Measurements from ENCODE around the gene RIOK3.
"Not testable (repeated sequence)": the region's sequence is repeated elsewhere in the genome, so short reads cannot be mapped to it uniquely, and the experiment has no call there.

Gene RIOK3, protein sequence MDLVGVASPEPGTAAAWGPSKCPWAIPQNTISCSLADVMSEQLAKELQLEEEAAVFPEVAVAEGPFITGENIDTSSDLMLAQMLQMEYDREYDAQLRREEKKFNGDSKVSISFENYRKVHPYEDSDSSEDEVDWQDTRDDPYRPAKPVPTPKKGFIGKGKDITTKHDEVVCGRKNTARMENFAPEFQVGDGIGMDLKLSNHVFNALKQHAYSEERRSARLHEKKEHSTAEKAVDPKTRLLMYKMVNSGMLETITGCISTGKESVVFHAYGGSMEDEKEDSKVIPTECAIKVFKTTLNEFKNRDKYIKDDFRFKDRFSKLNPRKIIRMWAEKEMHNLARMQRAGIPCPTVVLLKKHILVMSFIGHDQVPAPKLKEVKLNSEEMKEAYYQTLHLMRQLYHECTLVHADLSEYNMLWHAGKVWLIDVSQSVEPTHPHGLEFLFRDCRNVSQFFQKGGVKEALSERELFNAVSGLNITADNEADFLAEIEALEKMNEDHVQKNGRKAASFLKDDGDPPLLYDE

DNA sequence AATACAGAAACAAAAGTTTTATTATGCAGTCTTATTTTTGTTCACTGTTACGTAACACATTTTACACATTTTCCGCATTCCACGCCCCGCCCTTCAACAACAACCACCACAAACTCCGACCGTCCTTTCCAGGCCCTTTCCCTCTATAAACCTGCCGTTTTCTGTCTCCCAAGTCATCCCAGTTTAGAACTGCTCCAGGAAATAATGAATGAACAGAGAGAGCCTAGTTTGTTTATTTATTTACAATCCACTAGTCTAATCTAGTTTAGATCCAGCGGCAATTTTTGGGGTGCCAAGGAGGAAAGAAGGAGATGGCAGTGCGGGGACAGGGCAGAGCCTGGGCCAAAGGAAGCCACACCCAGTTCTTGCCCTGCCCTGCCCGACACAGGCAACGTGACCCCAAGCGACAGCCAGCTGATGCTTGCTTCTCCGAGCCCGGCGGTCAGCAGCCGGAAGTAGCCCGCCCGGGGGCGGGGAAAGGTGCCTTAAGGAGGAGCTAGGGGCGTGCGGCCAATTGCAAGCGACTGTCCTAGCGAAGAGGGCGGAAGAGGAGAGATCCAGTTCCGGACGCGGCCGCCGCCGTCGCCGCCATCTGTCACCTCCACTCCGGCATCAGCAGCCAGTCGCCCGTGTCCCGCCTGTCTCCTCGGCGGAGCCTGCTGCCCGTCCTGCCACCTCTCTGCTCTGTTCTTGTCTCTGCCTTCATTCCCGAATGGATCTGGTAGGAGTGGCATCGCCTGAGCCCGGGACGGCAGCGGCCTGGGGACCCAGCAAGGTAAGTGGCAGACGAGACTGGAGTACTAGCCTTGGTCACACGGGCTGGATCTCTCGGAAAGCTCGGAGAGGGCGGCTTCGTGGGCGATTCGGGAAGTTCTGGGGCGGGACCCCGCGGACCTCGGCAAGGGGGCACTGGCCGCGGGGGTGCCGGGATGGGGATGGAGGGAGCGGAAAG, at the start of gene RIOK3:
Gene RIOK3, plus strand, starts transcription at position 560 of the 952 bp plus-strand sequence. Its CDS starts 153 bp downstream, at position 713.
- DNase-seq = peak; percentile 90

DNA sequence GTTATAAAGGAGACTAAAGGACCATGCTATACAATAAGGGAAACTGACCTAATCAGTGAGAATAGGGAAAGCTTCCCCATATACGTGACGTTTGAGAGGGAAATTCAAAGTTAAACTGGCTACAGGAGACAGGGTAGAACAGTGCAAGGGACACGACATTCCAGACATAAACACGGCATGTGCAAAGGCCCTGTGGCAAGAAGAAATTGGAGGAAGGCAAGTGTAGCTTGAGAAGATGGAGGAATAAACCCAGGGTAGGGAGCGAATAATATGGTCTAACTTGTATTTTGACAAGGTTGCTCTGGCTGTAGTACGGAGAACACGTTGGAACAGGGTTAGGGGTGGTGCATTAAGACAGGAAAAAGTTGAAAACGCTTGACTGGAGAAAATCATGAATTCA, 49.8 kb upstream of the RIOK3 start:
- DNase-seq = no peak

DNA sequence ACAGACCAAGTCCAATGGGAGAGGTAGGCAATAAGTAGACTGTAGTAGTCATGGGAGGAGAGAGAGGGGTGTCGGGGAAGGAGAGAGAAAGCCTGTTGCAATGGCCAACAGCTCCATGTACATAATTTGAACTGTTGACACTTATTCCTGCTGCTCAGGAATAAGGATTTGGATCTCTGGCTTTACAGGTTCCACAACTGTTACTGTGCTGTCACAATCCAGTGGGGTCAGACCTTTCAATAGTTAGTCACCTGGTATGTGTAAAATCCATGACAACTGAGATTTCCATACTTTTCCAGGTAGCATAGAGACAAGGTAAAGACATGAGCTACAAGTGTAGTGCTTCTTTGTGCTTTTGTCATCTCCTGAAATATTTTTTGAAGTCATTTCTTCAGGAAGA, 47.5 kb upstream of the RIOK3 start:
- no peak for DNase-seq

DNA sequence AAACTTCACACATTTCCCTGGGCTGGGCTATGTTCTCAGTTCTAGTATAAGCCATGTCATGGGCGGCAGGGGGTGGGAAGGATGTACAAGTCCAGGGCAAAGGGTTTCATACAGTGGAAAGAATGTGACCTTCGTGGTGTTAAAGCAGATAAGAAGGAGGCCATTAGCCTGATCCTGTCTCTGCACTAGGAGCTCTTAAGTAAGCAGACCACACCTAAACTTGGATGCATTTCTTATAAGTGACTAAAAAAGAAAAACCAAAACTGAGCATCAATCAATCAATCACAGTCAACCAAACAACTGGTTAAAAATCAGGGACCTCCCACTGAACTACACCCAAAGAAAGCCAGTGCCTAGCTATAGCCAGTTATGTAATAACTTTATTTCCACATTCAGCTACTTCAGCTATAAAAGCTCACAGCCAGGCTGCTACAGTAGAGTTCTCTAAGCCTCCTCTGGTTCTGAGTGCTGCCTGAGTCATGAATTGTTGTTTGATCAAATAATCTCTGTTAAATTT, 46.8 kb upstream of the RIOK3 start:
- no peak for DNase-seq

DNA sequence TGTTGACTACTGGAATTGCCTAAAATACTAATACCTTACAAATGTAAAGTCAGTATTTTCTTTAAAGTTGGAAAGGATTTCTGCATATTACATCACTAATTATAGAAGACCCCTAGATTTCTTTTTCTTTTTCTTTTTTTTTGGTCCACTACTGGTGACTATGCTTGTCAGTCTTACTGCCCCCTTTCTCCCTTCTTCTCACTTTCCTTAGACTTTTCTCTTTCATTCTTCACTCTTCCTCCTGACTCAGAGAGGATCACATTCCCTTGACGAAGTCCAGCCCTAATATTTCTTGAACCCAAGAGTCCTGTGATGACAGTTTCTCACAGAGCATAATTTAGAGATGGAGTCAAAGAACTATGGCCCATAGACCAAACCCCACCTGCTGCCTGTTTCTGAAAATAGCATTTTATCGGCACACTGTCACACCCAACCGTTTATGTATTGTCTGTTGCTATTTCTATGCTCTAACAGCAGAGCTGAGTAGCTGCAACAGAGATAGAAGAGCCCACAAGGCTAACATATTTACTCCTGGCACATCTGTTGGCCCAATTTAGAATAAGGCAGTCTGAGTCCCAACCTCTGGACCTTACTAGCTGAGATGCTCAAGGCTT, 40.6 kb upstream of the RIOK3 start:
- DNase-seq = no peak

DNA sequence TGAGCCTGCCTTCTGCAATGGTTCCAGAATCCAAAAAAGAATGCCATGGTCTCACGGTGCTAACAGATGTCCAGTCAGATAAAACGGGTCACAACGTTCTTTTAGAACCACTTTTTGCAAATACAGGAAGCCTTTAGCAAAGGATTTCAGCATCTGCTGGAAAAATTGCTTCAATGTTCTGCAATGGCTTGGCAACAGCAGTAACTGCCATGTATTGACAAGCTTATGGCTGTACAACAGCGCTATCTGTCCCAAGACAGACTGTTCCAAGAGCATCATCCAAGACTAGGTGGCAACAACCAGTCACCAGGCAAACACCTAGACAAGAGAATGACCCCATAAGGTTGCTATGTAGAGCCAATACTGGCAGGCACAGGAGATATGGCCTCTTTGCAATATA, 37.6 kb upstream of the RIOK3 start:
- DNase-seq = no peak

DNA sequence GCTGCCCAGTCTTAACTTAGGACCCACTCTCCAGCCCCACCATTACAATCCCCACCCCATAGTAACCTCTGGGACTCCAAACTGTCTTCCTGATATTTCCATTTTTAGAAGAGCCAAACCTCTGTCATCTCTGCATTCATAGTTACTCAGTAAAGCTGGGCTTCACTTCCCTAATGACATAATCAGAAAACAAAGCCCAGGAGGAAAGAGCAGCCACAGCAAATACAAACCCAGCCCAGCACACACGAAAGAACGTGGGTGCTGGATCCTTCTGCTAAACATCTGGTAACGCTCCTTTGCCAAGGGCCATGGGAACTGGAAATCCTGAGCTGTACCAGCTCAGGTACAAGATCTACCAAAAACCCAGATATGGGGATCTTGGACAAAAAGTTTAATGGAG, 36.8 kb upstream of the RIOK3 start:
- DNase-seq = no peak

DNA sequence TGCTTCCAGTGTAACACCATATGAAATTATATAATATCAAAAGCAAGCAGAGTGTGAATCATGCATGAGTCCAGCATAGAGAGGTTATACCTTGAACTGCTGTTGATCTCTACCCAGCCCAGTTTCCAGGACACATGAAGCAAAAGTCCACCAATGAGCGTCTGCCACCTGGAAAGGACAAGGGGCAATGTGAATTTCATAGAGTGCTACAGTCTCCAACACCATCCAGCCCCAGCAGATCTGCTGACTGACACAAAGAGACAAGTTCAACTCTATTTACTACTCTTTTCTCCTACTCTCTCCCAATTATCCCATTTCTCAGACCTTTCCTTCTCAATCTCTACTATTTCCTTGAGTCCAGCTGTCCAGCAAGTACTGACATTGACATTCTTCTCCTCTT, 31.8 kb upstream of the RIOK3 start:
- no peak for DNase-seq

DNA sequence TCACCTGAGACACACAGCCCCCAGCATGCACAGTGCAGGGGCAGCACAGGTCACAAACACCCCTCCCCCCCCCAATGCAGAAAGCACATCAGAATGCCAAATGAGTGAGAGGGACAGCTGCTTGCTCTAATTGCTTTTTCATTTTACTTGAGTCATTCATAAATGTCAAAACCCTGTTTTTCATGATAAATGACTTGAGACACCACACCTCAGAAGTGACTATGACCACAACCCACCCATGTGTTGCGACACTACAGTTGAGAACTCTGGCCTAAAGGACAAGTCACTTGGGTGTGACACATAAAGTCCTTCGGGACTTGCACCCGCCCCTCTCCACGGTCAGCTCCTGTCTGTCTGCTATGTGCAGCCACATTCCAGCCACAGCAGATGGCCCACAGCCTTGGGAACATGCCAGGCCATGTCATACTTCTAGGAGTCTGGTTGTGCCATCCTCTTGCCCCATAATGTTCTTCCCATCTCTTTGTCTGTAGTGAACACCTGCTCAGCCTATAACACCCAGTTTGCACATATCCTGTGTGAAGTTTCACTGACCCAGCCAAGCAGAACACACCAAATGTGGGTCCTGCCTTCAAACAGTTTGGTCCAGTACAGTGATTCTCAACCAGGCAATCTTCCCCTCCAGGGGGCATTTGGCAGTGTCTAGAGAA, 30.2 kb upstream of the RIOK3 start:
- no peak for DNase-seq

DNA sequence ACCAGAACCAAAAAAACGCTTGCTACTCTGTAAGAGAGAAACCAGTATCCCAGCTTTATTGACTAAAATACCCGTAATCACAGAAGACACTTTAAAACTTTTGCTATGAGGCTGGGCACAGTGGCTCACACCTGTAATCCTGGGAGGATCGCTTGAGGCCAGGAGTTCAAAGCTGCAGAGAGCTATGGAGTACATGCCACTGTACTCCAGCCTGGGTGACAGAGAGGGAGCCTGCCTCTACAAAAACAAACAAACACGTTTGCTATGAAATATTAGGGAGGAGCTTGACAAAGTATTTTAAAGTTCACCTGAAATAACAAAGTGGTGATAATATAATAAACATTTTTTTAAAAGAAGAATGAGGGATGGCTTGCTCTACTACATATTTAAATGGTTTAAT, 28.5 kb upstream of the RIOK3 start:
- DNase-seq = no peak

DNA sequence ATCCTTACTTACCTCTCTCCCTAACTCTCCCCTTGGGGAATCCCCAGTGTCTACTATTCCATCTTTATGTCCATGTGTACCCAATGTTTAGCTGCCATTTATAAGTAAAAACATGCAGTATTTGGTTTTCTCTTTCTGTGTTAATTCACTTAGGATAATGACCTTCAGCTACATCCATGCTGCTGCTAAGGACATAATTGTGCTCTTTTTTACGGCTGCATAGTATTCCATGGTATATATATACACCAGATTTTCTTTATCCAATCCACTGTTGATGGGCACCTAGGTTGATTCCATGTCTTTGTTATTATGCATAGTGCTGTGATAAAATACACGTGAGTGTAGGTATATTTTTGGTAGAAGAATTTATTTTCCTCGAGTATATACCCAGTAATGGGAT, 24.3 kb upstream of the RIOK3 start:
- no peak for DNase-seq

DNA sequence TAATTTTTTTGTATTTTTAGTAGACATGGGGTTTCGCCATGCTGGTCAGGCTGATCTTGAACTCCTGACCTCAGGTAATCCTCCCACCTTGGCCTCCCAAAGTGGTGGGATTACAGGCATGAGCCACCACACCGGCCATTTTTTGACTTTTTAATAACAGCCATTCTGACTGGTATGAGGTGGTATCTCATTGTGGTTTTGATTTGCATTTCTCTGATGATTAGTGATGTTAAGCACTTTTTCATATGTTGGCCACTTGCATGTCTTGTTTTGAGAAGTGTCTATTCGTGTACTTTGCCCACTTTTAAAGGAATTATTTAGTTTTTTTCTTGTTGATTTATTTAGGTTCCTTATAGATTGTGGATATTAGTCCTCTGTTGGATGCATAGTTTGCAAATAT, 23.5 kb upstream of the RIOK3 start:
- DNase-seq = not testable (repeated sequence)

DNA sequence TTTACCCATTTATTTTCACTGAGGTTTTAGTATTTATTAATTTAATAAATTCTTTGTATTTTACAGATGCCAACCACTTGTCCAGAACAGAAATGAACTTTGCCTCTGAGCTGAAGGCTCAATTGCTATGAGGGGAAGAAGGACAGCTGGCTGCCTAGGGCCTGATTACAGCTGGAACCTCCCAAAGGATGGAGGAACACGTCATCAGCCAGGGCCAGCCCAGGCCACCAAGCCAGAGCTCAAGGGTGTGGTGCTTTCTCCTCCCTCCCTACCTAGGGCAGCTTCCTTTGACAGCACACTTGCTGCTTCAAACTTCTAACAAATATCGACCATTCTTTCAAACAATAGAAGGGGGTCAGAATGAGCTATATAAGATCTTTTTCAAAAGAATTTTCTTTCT, 19.7 kb upstream of the RIOK3 start:
- DNase-seq = no peak

DNA sequence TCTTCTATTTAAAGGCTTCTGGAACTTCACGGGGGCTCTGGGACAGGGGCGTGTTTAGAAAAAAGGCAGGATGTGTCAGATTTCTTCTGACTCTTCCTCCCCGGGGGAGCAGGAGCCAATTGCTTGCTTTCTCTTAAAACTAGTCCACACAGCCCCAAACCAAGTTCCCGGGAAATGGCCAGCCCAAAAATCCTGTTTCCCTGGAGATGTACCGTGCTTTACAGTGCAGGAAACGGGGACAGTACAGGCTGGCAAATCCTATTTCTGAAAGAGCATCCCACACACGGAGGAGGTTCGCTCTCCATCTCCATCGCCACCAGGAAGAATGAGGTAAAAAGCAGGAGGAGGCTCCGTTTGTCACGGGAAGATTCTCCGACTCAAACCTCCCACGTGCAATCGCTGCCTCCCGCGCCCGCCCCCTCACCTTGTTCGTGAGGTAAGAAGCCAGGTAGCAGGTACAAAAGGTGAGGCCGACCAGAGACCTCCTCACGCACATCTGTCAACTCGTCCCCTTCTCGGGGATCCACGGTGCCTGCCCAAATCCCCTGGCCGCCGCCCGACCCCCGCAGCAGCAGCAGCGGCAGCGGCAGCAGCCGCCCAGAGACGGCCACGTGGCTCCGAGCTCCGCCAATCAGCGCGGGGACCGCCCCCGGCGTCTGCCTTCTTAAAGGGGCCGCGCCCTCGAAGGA, 15.6 kb upstream of the RIOK3 start:
- peak; percentile 79 for DNase-seq

DNA sequence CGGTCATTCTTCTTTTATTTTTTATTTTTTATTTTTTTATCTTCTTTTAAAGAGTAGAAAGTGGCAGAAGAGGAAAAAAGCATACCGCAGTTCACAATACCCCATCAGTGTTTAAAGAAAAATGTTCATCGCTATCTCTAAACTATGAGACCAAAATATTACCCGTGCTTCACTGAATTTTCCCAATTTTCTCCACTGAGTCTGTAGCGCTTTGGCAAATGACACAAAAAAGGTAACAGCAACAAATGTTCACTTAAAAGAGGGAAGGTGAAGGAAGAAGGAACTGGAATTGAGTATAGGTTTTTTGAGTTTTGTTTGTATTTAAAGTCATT, 15.1 kb upstream of the RIOK3 start:
- DNase-seq = no peak

DNA sequence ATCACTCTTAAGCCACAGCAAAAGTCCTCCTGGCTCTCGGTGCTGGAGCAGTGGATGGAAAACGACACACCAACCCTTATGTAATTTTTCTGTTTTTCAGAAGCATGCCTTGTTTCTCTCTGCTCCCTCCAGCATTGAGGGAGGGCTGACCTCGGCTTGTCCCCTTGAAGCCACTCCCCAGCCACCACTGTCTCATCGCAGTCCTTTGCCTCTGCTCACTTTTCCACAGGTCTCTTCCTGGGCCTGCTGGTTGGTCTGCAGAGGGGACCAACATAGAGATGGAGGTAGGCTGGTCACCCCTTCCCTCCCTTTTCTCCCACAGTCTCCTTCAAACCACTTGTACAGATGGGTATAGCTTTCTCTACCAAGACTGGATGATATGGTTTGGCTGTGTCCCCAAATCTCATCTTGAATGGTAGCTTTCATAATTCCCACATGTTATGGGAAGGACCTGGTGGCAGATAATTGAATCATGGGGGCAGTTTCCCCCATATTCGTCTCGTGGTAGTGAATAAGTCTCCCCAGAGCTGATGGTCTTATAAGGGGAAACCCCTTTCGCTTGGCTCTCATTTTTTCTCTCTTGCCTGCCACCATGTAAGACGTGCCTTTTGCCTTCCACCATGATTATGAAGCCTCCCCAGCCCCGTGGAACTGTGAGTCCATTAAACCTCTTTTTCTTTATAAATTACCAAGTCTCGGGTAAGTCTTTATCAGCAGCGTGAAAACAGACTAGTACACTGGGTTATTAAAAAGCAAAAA, 14.3 kb upstream of the RIOK3 start:
- no peak for DNase-seq

DNA sequence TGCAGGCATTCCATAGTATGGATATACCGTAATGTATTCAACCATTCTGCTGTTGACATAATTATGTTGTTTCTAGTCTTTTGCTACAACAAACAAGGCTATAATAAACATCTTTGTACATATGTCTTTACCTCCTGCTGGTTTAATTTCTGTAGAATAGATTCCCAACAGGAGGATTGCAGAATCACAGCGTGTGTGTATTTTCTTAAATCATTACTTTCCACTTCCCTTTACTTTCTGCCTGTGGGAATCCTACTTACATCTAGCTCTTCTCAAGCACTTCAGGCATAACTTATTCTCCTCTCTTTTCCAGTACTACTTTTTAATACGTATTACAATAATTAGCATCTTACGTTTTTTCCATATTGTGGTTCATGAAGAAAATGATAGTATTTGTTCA, 13.0 kb upstream of the RIOK3 start:
- no peak for DNase-seq

DNA sequence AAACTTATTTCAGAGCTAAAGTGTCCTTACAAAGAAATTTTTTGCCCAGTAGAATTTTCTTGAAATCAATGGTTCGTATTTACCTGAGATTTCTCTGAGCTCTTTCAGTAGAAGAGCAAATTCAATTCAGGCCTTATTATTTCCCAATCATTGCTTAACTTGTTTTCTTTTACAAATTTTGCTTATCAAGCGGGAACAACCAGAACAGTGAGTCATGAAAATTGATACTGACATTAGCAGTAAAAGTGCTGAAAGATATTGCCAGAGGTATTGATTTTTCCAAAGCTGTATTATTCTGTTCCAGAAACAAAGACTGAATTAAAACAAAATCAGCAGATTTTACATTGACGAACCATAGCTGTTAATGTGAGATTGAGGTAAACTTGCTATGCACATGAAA, 10.1 kb upstream of the RIOK3 start:
- no peak for DNase-seq

DNA sequence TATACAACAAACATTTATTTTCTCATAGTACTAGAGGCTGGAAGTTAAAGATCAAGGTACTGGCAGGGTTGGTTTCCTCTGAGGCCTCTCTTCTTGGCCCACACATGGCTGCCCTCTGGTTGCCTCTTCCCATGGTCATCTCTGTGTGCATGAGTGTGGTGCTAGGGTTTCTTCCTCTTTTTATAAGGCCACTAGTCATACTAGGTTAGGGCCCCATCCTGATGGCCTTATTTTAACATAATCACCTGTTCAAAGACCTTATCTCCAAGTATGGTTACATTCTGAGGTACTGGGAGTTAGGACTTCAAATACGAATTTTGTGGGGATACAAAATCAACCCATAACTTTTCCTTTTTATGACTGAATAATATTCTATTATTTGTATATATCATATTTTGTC, 4.8 kb upstream of the RIOK3 start:
- DNase-seq = no peak

DNA sequence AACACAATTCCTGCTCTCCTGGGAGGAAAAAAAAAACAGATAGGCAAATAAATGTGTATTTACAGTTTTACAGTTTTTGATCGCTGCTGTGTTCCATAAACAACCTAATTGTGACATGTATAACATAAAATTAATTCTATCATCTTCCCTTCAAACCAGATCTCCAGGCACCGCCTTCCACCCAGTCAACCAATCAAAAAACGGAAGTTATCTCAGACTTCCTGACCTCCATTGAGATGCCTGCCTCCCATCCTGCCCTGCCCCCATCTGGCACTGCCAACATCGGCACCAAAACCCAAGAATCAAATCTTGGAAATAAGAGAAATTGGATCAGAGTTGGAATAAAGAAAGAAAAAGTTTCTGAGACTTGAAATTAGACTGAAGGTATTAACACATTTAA, 3.1 kb upstream of the RIOK3 start:
- DNase-seq = no peak

DNA sequence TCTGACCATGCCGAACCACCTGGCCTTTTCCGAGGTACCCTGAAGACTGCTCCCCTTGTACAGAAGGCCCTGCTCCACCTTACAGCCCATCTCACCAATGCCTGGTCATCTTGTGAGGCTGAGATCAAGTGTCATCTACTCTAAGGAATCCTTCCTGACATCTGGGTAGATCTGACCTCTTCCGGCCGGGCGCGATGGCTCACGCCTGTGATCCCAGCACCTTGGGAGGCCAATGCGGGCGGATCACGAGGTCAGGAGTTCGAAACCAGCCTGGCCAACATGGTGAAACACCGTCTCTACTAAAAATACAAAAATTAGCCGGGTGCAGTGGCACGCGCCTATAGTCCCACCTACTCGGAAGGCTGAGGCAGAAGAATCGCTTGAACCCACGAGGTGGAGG, 2.1 kb upstream of the RIOK3 start:
- DNase-seq = no peak

Measured in kidney glomerular epithelial cell (primary cell).